Measurements from ENCODE around the gene RAB40C.

GRCh38 chr16:600781-601180, 10.9 kb downstream of the RAB40C start:
- no peak for TF ChIP-seq POLR2A (IDR thresholded peaks at IDR 0.05)
- no peak for TF ChIP-seq CTCF (IDR thresholded peaks at IDR 0.05)
- no peak for TF ChIP-seq POLR2AphosphoS5 (IDR thresholded peaks at IDR 0.05)
